BE2C (cell line): ENCODE measurements around the gene MOB3B.

Experiments
- DNase-seq: peaks from one replicate; pipeline ENCODE4 v3.0.0-alpha.2; 2020
- H3K27me3 ChIP-seq: fragments of 250-450 bp; sonication (Bioruptor Pico); 2 replicates; pipeline ENCODE4 v1.5.1; 2020; ENCODE audit warnings: mild to moderate bottlenecking
- H3K36me3 ChIP-seq: fragments of 250-450 bp; sonication (Bioruptor Pico); 2 replicates; pipeline ENCODE4 v1.5.1; 2020; ENCODE audit warnings: mild to moderate bottlenecking
- H3K4me1 ChIP-seq: fragments of 250-450 bp; sonication (Bioruptor Pico); 2 replicates; pipeline ENCODE4 v1.5.1; 2020
- H3K4me3 ChIP-seq: 2 replicates; pipeline ENCODE4 v1.5.1; 2011; ENCODE audit warnings: low read depth, low read length
- H3K9me3 ChIP-seq: fragments of 250-450 bp; sonication (Bioruptor Pico); 2 replicates; pipeline ENCODE4 v1.5.1; 2020
- CTCF ChIP-seq: IDR thresholded peaks from 2 replicates; pipeline ENCODE4 v1.5.1; 2012; ENCODE audit warnings: mild to moderate bottlenecking, low read depth, low read length

Gene MOB3B

GRCh38 chr9:27474305-27474704 is 55.3 kb downstream of the MOB3B start:
- Histone ChIP-seq H3K27me3 (no peaks in the 10 kb centered on the region), H3K9me3 (no peaks in the 10 kb centered on the region), H3K36me3 (no peaks in the 10 kb centered on the region), H3K4me3 (no peak overlapping the region), H3K4me1 (no peaks in the 10 kb centered on the region)
- no peak for DNase-seq
- no peak for TF ChIP-seq CTCF

GRCh38 chr9:27473111-27473529 is 56.5 kb downstream of the MOB3B start:
- no peak overlapping the region for H3K4me3 ChIP-seq
- H3K4me1 ChIP-seq = no peaks in the 10 kb centered on the region
- no peak for DNase-seq
- TF ChIP-seq CTCF = no peak
- H3K9me3 ChIP-seq = no peaks in the 10 kb centered on the region
- no peaks in the 10 kb centered on the region for H3K27me3 ChIP-seq
- H3K36me3 ChIP-seq = no peaks in the 10 kb centered on the region

- Histone ChIP-seq H3K4me3 (no peak overlapping the region), H3K9me3 (no peaks in the 10 kb centered on the region), H3K27me3 (no peaks in the 10 kb centered on the region), H3K36me3 (no peaks in the 10 kb centered on the region), H3K4me1 (no peaks in the 10 kb centered on the region)
- no peak for DNase-seq
- no peak for TF ChIP-seq CTCF
These were observed 57.4 kb downstream of the MOB3B start for GRCh38 chr9:27472195-27472594.

DNA sequence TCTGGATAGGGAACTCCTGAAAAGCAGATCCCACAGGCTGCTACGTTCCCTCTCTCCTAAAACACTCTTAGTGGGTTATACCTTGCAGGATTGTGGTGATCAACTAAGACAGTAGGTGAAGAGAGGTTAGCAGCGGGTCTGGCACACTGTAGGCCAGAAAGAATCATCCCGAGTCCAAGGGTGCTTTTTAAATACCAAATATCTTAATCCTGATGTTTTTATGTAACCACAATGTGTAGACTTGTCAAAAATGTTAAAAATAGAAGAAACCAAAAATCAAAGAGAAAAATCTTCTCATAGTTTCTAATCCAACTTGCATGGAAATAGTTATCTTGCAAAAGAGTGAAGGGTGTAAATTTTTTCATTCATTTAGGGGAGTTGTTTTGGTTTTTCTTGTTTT is 57.8 kb downstream of the MOB3B start:
- no peak for TF ChIP-seq CTCF
- H3K27me3 ChIP-seq = no peaks in the 10 kb centered on the region
- no peaks in the 10 kb centered on the region for H3K9me3 ChIP-seq
- no peak for DNase-seq
- H3K4me3 ChIP-seq = no peak overlapping the region
- no peaks in the 10 kb centered on the region for H3K4me1 ChIP-seq
- H3K36me3 ChIP-seq = no peaks in the 10 kb centered on the region

GRCh38 chr9:27471366-27471765 is 58.2 kb downstream of the MOB3B start:
- TF ChIP-seq CTCF = no peak
- Histone ChIP-seq H3K9me3 (no peaks in the 10 kb centered on the region), H3K4me1 (no peaks in the 10 kb centered on the region), H3K27me3 (no peaks in the 10 kb centered on the region), H3K4me3 (no peak overlapping the region), H3K36me3 (no peaks in the 10 kb centered on the region)
- no peak for DNase-seq

- H3K4me1 ChIP-seq = no peaks in the 10 kb centered on the region
- no peak for TF ChIP-seq CTCF
- H3K9me3 ChIP-seq = no peaks in the 10 kb centered on the region
- no peaks in the 10 kb centered on the region for H3K36me3 ChIP-seq
- no peak for DNase-seq
- no peaks in the 10 kb centered on the region for H3K27me3 ChIP-seq
- no peak overlapping the region for H3K4me3 ChIP-seq
These were observed 59.2 kb downstream of the MOB3B start for GRCh38 chr9:27470291-27470856.
